Upper lobe of left lung (tissue), 6 donors: ENCODE results near the gene FAM83C. TPM values are rescaled to one million over a fixed set of nuclear protein-coding genes. Genes with fewer than 3 reads are reported as not detected.
A peak's percentile ranks its signal among the peaks of the same experiment; 100 is the strongest.

Experiments
- ATAC-seq, 2 donors: fragments of 200-7000 bp; cut with Tn5 transposase; one replicate each; pipeline ENCODE4 v1.9.1; 2022; ENCODE audit warnings: mild to moderate bottlenecking in 2 of 2, moderate library complexity in 2 of 2; ENCODE audit not compliant: low FRiP score in 2 of 2
- DNase-seq, 2 donors: peaks; one replicate each; pipeline ENCODE4 v3.0.0-alpha.2; 2019 to 2020
- H3K27ac ChIP-seq, 4 donors: fragments of 200-600 bp; sonication (generic); one replicate each; pipeline ENCODE4 v1.5.1; 2016 to 2019
- H3K27me3 ChIP-seq, 4 donors: fragments of 200-600 bp; sonication (generic); one replicate each; pipeline ENCODE4 v1.5.1; 2017 to 2019
- H3K36me3 ChIP-seq, 4 donors: fragments of 200-600 bp; sonication (generic); one replicate each; pipeline ENCODE4 v1.5.1; 2016 to 2019
- H3K4me1 ChIP-seq, 4 donors: fragments of 200-600 bp; sonication (generic); one replicate each; pipeline ENCODE4 v1.5.1; 2018 to 2019
- H3K4me3 ChIP-seq, 4 donors: fragments of 200-600 bp; sonication (generic); one replicate each; pipeline ENCODE4 v1.5.1; 2017 to 2019; ENCODE audit warnings: mild to moderate bottlenecking in 2 of 4, moderate library complexity in 1 of 4
- H3K9me3 ChIP-seq, 4 donors: fragments of 200-600 bp; sonication (generic); one replicate each; pipeline ENCODE4 v1.5.1; 2018 to 2019
- CTCF ChIP-seq, 6 experiments: fragments of 450-650 bp in 4 of 6; fragments of 200-600 bp in 2 of 6; sonication (generic) in 2 of 6; IDR thresholded peaks; one replicate each; pipeline ENCODE4 v1.5.1; 2016 to 2019; ENCODE audit warnings: antibody characterized with exemption in 6 of 6
- EP300 ChIP-seq, 4 donors: sonication (generic); formaldehyde crosslinking; IDR thresholded peaks; one replicate each; pipeline ENCODE4 v1.5.1; 2017; ENCODE audit warnings: antibody characterized with exemption in 4 of 4, control low read depth in 2 of 4
- POLR2A ChIP-seq, 4 donors: fragments of 450-650 bp; IDR thresholded peaks; one replicate each; pipeline ENCODE4 v1.5.1; 2016 to 2017; ENCODE audit warnings: antibody characterized with exemption in 4 of 4, mild to moderate bottlenecking in 2 of 4
- POLR2AphosphoS5 ChIP-seq, 2 donors: sonication (generic); formaldehyde crosslinking; IDR thresholded peaks; one replicate each; pipeline ENCODE4 v1.5.1; 2017; ENCODE audit warnings: antibody characterized with exemption in 2 of 2
- WGBS, 2 donors: methylation state at CpG; one replicate each; pipeline ENCODE4 v1.1.5; 2017 to 2018; 5-methylcytosine and 5-hydroxymethylcytosine counted together
- total RNA-seq, 6 donors: library from RNA; depleted of rRNA in 4 of 6; stranded (reverse); fragments of >200 nt in 4 of 6; gene quantifications; one replicate each; pipeline versions ENCODE4 v1.1.0 to v1.2.1, GENCODE V29; 2016 to 2021
- donor health status: DM: no; HTN: no; CAD: no; lungs with moderate emphysema.
- donor health status: DM: no; HTN: yes; CAD: no; lungs with severe emphysema.

Gene FAM83C
- total RNA-seq, 6 donors from 2014 or later: not detected

- no peak for TF ChIP-seq EP300 (IDR thresholded peaks at IDR 0.05)
- no peak for TF ChIP-seq POLR2A (IDR thresholded peaks at IDR 0.05)
- TF ChIP-seq CTCF (IDR thresholded peaks at IDR 0.05): no peak
- TF ChIP-seq POLR2AphosphoS5 (IDR thresholded peaks at IDR 0.05): no peak
- Histone ChIP-seq H3K4me1 (peaks cover 18 to 31% (median 21%) of the 10 kb centered on the region in 4 donors), H3K27me3 (no peaks in the 10 kb centered on the region), H3K9me3 (no peaks in the 10 kb centered on the region), H3K36me3 (peaks cover 5 to 71% (median 39%) of the 10 kb centered on the region in 4 donors), H3K4me3 (peak overlapping the region in 2 of 4 donors; percentile 84 to 92), H3K27ac (peak overlapping the region; percentile 96 to 99 (median 98))
- WGBS, 2 donors: 91 to 93% methylated on average over 6 of the region's 6 CpGs
- no peak for DNase-seq
- ATAC-seq: no peak
Observed at GRCh38 chr20:35276408-35276807, 15.8 kb downstream of the FAM83C start.

GRCh38 chr20:35275741-35276251 is 16.4 kb downstream of the FAM83C start:
- Histone ChIP-seq H3K9me3 (no peaks in the 10 kb centered on the region), H3K4me1 (peaks cover 18 to 31% (median 21%) of the 10 kb centered on the region in 4 donors), H3K27ac (peak overlapping the region in 1 of 4 donors; percentile 98), H3K4me3 (no peak overlapping the region), H3K36me3 (peaks cover 5 to 76% (median 43%) of the 10 kb centered on the region in 4 donors), H3K27me3 (no peaks in the 10 kb centered on the region)
- 94 to 97% methylated on average over 7 to 9 of the region's 12 CpGs for WGBS, 2 donors
- TF ChIP-seq POLR2AphosphoS5 (IDR thresholded peaks at IDR 0.05) (no peak), POLR2A (IDR thresholded peaks at IDR 0.05) (no peak), EP300 (IDR thresholded peaks at IDR 0.05) (no peak), CTCF (IDR thresholded peaks at IDR 0.05) (no peak)
- DNase-seq: no peak
- no peak for ATAC-seq

- no peaks in the 10 kb centered on the region for H3K27me3 ChIP-seq
- peaks cover 2 to 76% (median 41%) of the 10 kb centered on the region in 4 donors for H3K36me3 ChIP-seq
- 91 to 98% methylated on average over 12 to 20 of the region's 24 CpGs for WGBS, 2 donors
Observed at GRCh38 chr20:35274172-35275092, 17.8 kb downstream of the FAM83C start.

GRCh38 chr20:35273449-35274171 is 18.6 kb downstream of the FAM83C start:
- Histone ChIP-seq H3K36me3 (peaks cover 0 to 74% (median 33%) of the 10 kb centered on the region in 4 donors), H3K27ac (no peak overlapping the region), H3K9me3 (no peaks in the 10 kb centered on the region), H3K4me1 (peaks cover 18 to 38% (median 23%) of the 10 kb centered on the region in 4 donors), H3K27me3 (no peaks in the 10 kb centered on the region), H3K4me3 (no peak overlapping the region)
- 79 to 89% methylated on average over 7 to 13 of the region's 13 CpGs for WGBS, 2 donors
- ATAC-seq (no peak), DNase-seq (no peak)
- TF ChIP-seq POLR2A (IDR thresholded peaks at IDR 0.05): no peak
- no peak for TF ChIP-seq EP300 (IDR thresholded peaks at IDR 0.05)
- TF ChIP-seq CTCF (IDR thresholded peaks at IDR 0.05): no peak
- TF ChIP-seq POLR2AphosphoS5 (IDR thresholded peaks at IDR 0.05): no peak

More at GRCh38 chr20:35274172-35275092, 17.8 kb downstream of the FAM83C start:
- DNase-seq: peak in 1 of 2 donors; percentile 82
- no peak for TF ChIP-seq CTCF (IDR thresholded peaks at IDR 0.05)
- TF ChIP-seq POLR2A (IDR thresholded peaks at IDR 0.05): no peak
- no peak for TF ChIP-seq POLR2AphosphoS5 (IDR thresholded peaks at IDR 0.05)
- TF ChIP-seq EP300 (IDR thresholded peaks at IDR 0.05): no peak
- peak overlapping the region in 1 of 4 donors; percentile 19 for H3K27ac ChIP-seq
- ATAC-seq: no peak
- H3K4me3 ChIP-seq: no peak overlapping the region
- H3K4me1 ChIP-seq: peaks cover 18 to 32% (median 21%) of the 10 kb centered on the region in 4 donors
- H3K9me3 ChIP-seq: no peaks in the 10 kb centered on the region
